ENCODE results near the gene MYL5.
"Not testable (repeated sequence)": the region's sequence is repeated elsewhere in the genome, so short reads cannot be mapped to it uniquely, and the experiment has no call there.

The MYL5 gene

GRCh38 chr4:636628-637159 is 37.6 kb upstream of the MYL5 start:
- no peak for DNase-seq (ENCODE audit: low spot score)

- DNase-seq (ENCODE audit: low spot score): peak; percentile 20
These were observed 36.6 kb upstream of the MYL5 start for GRCh38 chr4:637536-638280.

GRCh38 chr4:642366-642765 is 32.0 kb upstream of the MYL5 start:
- not testable (repeated sequence) for DNase-seq (ENCODE audit: low spot score)

GRCh38 chr4:646460-646859 is 27.9 kb upstream of the MYL5 start:
- DNase-seq (ENCODE audit: low spot score): no peak

GRCh38 chr4:647481-647880 is 26.9 kb upstream of the MYL5 start:
- no peak for DNase-seq (ENCODE audit: low spot score)

GRCh38 chr4:648579-649292 is 25.6 kb upstream of the MYL5 start:
- no peak for DNase-seq (ENCODE audit: low spot score)

GRCh38 chr4:649293-649625 is 25.1 kb upstream of the MYL5 start:
- no peak for DNase-seq (ENCODE audit: low spot score)

- DNase-seq (ENCODE audit: low spot score): no peak
These were observed 24.5 kb upstream of the MYL5 start for GRCh38 chr4:649751-650310.

GRCh38 chr4:650461-650860 is 23.9 kb upstream of the MYL5 start:
- DNase-seq (ENCODE audit: low spot score): no peak

GRCh38 chr4:650951-651883 is 23.1 kb upstream of the MYL5 start:
- DNase-seq (ENCODE audit: low spot score): peak; percentile 91

- no peak for DNase-seq (ENCODE audit: low spot score)
These were observed 22.3 kb upstream of the MYL5 start for GRCh38 chr4:651884-652642.

GRCh38 chr4:653080-653821 is 21.1 kb upstream of the MYL5 start:
- DNase-seq (ENCODE audit: low spot score): no peak

GRCh38 chr4:653831-654502 is 20.4 kb upstream of the MYL5 start:
- no peak for DNase-seq (ENCODE audit: low spot score)

- no peak for DNase-seq (ENCODE audit: low spot score)
These were observed 19.9 kb upstream of the MYL5 start for GRCh38 chr4:654503-654845.

GRCh38 chr4:654871-655463 is 19.4 kb upstream of the MYL5 start:
- peak; percentile 77 for DNase-seq (ENCODE audit: low spot score)

GRCh38 chr4:655464-656151 is 18.7 kb upstream of the MYL5 start:
- no peak for DNase-seq (ENCODE audit: low spot score)

GRCh38 chr4:656436-657337 is 17.7 kb upstream of the MYL5 start:
- no peak for DNase-seq (ENCODE audit: low spot score)

GRCh38 chr4:657338-657833 is 17.0 kb upstream of the MYL5 start:
- no peak for DNase-seq (ENCODE audit: low spot score)
